ENCODE measurements around the gene RABGAP1L.

DNA sequence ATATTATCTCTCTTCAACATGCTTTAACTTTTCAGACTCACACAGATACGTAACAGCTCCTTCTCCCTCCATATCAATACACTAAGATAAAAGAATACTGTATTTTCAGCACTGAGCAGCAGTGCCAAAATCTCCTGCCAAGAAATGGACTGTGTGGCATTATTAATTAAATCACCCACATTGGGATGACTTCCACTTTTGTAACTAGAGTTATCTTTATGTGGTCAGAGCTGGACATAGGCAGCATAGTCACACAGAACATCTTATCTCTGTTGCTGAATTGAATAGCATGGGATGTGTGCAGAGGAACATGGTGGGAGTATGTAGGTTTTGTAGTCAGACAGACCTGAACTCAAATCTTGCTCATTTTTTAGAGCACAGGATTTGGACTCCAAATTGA, 799.1 kb downstream of the RABGAP1L start:
- TF ChIP-seq JUN (CRISPR knock-in tag; IDR thresholded peaks at IDR 0.05) (no peak), CTCF (IDR thresholded peaks at IDR 0.05) (no peak), ARID4B (CRISPR knock-in tag; IDR thresholded peaks at IDR 0.05; ENCODE audit: borderline replicate concordance) (no peak), ZNF416 (CRISPR knock-in tag; IDR thresholded peaks at IDR 0.05) (no peak), ETV6 (CRISPR knock-in tag; IDR thresholded peaks at IDR 0.05) (no peak), CDX4 (CRISPR knock-in tag; IDR thresholded peaks at IDR 0.05; ENCODE audit: borderline replicate concordance) (no peak), NR1H2 (CRISPR knock-in tag; IDR thresholded peaks at IDR 0.05) (no peak), MAX (CRISPR knock-in tag; IDR thresholded peaks at IDR 0.05) (no peak)
- TF ChIP-seq, protein P1, sequence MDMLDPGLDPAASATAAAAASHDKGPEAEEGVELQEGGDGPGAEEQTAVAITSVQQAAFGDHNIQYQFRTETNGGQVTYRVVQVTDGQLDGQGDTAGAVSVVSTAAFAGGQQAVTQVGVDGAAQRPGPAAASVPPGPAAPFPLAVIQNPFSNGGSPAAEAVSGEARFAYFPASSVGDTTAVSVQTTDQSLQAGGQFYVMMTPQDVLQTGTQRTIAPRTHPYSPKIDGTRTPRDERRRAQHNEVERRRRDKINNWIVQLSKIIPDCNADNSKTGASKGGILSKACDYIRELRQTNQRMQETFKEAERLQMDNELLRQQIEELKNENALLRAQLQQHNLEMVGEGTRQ (CRISPR knock-in tag; IDR thresholded peaks at IDR 0.05): no peak
- TF ChIP-seq, protein P2, sequence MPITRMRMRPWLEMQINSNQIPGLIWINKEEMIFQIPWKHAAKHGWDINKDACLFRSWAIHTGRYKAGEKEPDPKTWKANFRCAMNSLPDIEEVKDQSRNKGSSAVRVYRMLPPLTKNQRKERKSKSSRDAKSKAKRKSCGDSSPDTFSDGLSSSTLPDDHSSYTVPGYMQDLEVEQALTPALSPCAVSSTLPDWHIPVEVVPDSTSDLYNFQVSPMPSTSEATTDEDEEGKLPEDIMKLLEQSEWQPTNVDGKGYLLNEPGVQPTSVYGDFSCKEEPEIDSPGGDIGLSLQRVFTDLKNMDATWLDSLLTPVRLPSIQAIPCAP (CRISPR knock-in tag; IDR thresholded peaks at IDR 0.05): no peak
